ENCODE measurements around the gene WDR4.

- no peak for TF ChIP-seq PATZ1 (CRISPR knock-in tag; IDR thresholded peaks at IDR 0.05; ENCODE audit: borderline replicate concordance)
- TF ChIP-seq ZFP30 (CRISPR knock-in tag; IDR thresholded peaks at IDR 0.05), result no peak
- no peak for TF ChIP-seq GLIS3 (CRISPR knock-in tag; IDR thresholded peaks at IDR 0.05)
- no peak for TF ChIP-seq ARNTL (CRISPR knock-in tag; IDR thresholded peaks at IDR 0.05; ENCODE audit: borderline replicate concordance, low read depth)
- no peak for TF ChIP-seq TCF4 (CRISPR knock-in tag; IDR thresholded peaks at IDR 0.05; ENCODE audit: borderline replicate concordance)
- TF ChIP-seq RARB (CRISPR knock-in tag; IDR thresholded peaks at IDR 0.05), result no peak
- no peak for TF ChIP-seq POU6F1 (CRISPR knock-in tag; IDR thresholded peaks at IDR 0.05; ENCODE audit: borderline replicate concordance, low read depth)
Measured at GRCh38 chr21:42850866-42851391, 28.4 kb downstream of the WDR4 start.

Data from SK-N-SH treated with all-trans-retinoic acid at 6 μM for 48 hours (cell line).